ENCODE measurements around the gene LMNTD2. TPM values are rescaled to one million over a fixed set of nuclear protein-coding genes. Genes with fewer than 3 reads are reported as not detected.
A peak's percentile ranks its signal among the peaks of the same experiment; 100 is the strongest.

Gene LMNTD2
- total RNA-seq, 4 donors from 2014 or later, result 6.6 to 32.9 (median 14.1) TPM

DNA sequence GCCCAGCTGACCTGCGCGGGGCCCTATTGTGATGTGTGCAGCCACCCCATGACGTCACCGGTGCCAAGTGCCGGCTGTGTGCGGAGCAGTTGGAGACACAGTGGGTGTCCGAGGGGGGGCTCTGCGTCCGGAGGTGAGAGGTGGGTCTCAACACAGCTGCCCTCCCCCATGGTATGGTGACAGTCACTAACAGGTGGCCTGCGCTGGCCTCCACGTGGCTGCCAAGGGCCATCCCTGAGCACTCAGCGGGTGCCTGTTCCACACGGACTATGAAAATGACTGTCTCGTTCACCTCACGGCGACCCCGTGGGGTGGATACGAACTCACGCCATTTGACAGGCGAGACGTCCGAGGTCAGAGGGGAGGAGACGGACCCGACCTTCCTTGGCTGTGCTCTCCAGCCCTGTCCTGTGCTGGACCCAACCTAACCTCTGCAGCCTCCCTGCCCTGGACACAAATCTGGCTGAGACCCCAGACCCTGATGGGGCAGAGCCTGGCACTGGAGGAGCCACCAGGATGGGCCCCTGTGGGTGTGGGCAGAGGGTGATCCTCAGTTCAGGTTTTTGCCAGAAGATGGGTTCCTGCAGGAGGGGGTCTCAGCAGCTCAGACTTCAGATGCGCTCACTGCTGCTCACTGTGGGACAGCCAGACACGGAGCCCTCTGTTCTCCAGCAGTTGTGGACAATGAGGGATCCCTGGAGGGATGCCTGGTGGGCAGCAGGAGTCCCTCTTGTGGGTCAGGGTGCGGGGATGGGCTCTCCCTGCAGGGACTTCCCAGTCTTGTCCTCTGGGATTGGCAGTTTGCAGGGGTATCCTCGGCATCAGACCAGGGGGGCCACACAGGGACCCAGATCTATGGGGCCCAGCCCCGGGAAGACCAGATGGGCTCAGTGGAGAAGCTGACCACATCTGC lies 31.5 kb downstream of the LMNTD2 start:
- no peak overlapping the region for H3K27ac ChIP-seq
- TF ChIP-seq POLR2A (IDR thresholded peaks at IDR 0.05), result no peak
- TF ChIP-seq, protein P1, sequence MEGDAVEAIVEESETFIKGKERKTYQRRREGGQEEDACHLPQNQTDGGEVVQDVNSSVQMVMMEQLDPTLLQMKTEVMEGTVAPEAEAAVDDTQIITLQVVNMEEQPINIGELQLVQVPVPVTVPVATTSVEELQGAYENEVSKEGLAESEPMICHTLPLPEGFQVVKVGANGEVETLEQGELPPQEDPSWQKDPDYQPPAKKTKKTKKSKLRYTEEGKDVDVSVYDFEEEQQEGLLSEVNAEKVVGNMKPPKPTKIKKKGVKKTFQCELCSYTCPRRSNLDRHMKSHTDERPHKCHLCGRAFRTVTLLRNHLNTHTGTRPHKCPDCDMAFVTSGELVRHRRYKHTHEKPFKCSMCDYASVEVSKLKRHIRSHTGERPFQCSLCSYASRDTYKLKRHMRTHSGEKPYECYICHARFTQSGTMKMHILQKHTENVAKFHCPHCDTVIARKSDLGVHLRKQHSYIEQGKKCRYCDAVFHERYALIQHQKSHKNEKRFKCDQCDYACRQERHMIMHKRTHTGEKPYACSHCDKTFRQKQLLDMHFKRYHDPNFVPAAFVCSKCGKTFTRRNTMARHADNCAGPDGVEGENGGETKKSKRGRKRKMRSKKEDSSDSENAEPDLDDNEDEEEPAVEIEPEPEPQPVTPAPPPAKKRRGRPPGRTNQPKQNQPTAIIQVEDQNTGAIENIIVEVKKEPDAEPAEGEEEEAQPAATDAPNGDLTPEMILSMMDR (IDR thresholded peaks at IDR 0.05), result no peak
- H3K4me3 ChIP-seq, result no peak overlapping the region
- H3K9me3 ChIP-seq, result no peaks in the 10 kb centered on the region
- DNase-seq, result peak in 1 of 3 donors; percentile 37
- no peaks in the 10 kb centered on the region for H3K27me3 ChIP-seq
- peaks cover 0 to 8% (median 2%) of the 10 kb centered on the region in 4 donors for H3K4me1 ChIP-seq
- H3K36me3 ChIP-seq, result peaks cover 0 to 26% (median 0%) of the 10 kb centered on the region in 3 donors

DNA sequence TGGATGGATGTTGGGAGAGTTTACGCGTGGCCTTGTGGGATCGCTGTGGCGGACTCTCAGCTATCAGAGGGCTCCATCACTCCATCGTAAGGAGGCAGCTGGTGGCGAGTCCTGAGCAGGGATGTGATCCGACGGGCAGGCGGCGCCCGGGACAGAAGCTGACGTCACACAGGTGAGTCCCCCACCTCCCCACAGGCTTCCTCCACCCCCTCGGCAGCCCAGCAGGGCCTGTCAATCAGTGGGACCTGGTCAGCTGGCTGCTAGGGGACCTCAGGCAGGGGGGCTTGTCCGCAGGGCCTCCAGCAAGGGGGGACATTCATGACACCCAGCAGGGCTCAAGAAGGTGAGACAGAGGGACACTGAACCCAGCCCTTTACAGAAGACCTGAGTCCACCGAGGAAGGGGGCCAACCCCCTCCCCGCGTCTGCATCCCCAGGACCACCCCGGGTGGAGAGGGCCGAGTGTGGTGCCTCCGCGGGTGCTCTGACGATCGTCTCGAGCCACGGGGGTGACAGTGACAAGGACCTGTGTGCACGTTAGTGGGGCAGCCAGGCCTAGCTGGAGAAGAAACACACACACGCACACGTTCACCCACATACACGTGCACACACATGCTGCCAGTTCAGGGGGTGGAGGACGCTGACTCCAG lies 32.2 kb downstream of the LMNTD2 start:
- Histone ChIP-seq H3K27ac (no peak overlapping the region), H3K4me3 (no peak overlapping the region), H3K9me3 (no peaks in the 10 kb centered on the region), H3K27me3 (no peaks in the 10 kb centered on the region), H3K4me1 (peaks cover 0 to under 1% (median 0%) of the 10 kb centered on the region in 4 donors), H3K36me3 (peaks cover 0 to 23% (median 0%) of the 10 kb centered on the region in 3 donors)
- no peak for DNase-seq
- no peak for TF ChIP-seq POLR2A (IDR thresholded peaks at IDR 0.05)
- TF ChIP-seq, protein P1 (IDR thresholded peaks at IDR 0.05), result no peak

DNA sequence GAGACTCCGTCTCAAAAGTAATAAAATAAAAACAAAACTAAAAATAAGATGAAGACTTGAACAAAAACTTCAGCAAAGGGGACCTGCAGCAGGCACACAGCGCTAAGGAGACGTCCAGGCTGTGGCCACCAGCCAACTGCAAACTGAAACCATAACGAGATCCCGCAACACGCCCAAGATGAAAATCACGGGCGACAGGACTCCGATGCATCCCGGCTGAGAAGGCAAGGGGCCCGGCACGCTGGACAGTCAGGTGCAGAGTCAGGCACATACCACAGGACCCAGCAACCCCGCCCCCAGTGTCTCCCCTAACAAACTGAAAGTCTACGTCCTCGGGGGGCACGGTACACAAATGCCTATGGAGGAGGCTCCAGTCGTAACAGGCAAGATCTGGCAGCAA lies 34.3 kb downstream of the LMNTD2 start:
- DNase-seq, result no peak
- Histone ChIP-seq H3K27ac (no peak overlapping the region), H3K27me3 (no peaks in the 10 kb centered on the region), H3K36me3 (peaks cover 0 to 2% (median 0%) of the 10 kb centered on the region in 3 donors), H3K9me3 (no peaks in the 10 kb centered on the region), H3K4me3 (no peak overlapping the region), H3K4me1 (no peaks in the 10 kb centered on the region)
- no peak for TF ChIP-seq POLR2A (IDR thresholded peaks at IDR 0.05)
- TF ChIP-seq, protein P1 (IDR thresholded peaks at IDR 0.05), result no peak

DNA sequence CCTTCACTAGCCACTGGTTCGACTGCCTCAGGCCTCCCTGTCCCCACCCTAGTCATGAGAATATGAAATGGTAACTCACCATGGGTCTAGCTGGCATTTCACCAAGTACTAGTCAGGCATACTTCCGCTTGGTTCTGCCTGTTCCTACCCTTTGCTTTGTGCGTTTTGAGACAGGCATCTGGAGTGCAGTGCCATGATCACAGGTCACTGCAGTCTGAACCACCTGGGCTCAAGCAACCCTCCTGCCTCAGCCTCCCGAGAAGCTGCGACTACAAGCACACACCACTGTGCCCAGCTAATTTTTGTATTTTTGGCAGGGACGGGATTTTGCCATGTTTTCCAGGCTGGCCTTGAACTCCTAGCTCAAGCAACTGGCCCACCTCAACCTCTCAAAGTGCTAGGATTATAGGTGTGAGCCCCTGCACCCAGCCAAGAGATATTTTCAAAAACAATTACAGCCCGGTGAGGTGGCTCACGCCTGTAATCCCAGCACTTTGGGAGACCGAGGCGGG lies 39.3 kb downstream of the LMNTD2 start:
- Histone ChIP-seq H3K4me1 (peaks cover 0 to 8% (median 3%) of the 10 kb centered on the region in 4 donors), H3K4me3 (no peak overlapping the region), H3K27me3 (no peaks in the 10 kb centered on the region), H3K36me3 (no peaks in the 10 kb centered on the region), H3K9me3 (peaks cover 0 to 10% (median 0%) of the 10 kb centered on the region in 4 donors), H3K27ac (no peak overlapping the region)
- no peak for DNase-seq
- no peak for TF ChIP-seq POLR2A (IDR thresholded peaks at IDR 0.05)

DNA sequence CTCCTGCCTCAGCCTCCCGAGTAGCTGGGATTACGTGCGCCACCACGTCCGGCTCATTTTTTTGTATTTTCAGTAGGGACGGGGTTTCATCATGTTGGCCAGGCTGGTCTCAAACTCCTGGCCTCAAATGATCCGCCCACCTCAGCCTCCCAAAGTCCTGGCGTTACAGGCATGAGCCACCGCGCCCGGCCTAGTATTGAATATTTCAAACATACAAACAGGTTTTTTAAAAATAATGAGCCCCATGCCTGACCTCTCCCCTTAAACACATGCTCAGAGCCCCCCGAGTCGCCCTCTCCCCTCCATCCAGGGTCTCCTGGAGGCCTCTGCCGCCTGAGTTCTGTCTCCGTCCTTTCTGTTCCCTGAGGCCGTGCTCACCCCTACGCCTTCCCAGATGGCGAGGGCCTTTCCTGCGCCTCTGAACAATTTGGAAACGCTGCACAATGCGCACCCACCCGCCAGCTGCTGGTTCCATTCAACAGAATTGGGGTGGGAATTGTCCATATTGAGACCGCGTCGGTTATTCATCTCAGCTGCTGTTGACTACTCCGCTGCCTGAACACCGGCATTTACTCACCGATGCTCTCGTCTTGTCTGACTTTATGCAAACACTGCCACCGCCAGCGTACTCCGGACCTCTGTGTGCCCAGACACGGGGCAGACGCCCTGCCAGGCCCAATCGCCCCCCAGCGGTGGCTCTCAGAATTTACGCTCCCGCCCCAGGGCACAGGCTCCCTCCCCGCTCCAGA lies 39.9 kb downstream of the LMNTD2 start:
- peak in 1 of 3 donors; percentile 41 for DNase-seq
- Histone ChIP-seq H3K27ac (no peak overlapping the region), H3K36me3 (no peaks in the 10 kb centered on the region), H3K4me1 (peaks cover 0 to 8% (median 3%) of the 10 kb centered on the region in 4 donors), H3K9me3 (peaks cover 0 to 10% (median 0%) of the 10 kb centered on the region in 4 donors), H3K27me3 (no peaks in the 10 kb centered on the region), H3K4me3 (no peak overlapping the region)
- no peak for TF ChIP-seq POLR2A (IDR thresholded peaks at IDR 0.05)
- TF ChIP-seq, protein P1 (IDR thresholded peaks at IDR 0.05), result no peak
